ENCODE results near the gene TPRX2.

- TF ChIP-seq CTCF (IDR thresholded peaks at IDR 0.05; ENCODE audit: insufficient read depth, low read length): no peak
- no peak for TF ChIP-seq REST (IDR thresholded peaks at IDR 0.05; ENCODE audit: insufficient replicate concordance, low read depth)
- no peak for TF ChIP-seq POLR2AphosphoS5 (IDR thresholded peaks at IDR 0.05; ENCODE audit: low read depth)
- TF ChIP-seq GABPA (IDR thresholded peaks at IDR 0.05; ENCODE audit: low read depth): no peak
- TF ChIP-seq SPI1 (IDR thresholded peaks at IDR 0.05; ENCODE audit: borderline replicate concordance, low read depth): no peak
Observed at GRCh38 chr19:47826800-47827199, 32.2 kb upstream of the TPRX2 start.

All from HL-60 (cell line).